KMS-11 (cell line): ENCODE data around the gene RELN.

ENCODE experiments used
- H2AFZ ChIP-seq: fragments of 200-600 bp; sonication (generic); 2 replicates; pipeline ENCODE4 v1.6.1; 2016; ENCODE audit warnings: antibody characterized with exemption, mixed run types, low read depth
- H3K27ac ChIP-seq: fragments of 200-600 bp; sonication (generic); 2 replicates; pipeline ENCODE4 v1.6.1; 2016; ENCODE audit warnings: mild to moderate bottlenecking, mixed run types
- H3K27me3 ChIP-seq: fragments of 200-600 bp; sonication (generic); 2 replicates; pipeline ENCODE4 v1.6.1; 2017; ENCODE audit warnings: mild to moderate bottlenecking, low read depth, mixed run types, moderate library complexity; ENCODE audit not compliant: insufficient read depth
- H3K36me3 ChIP-seq: fragments of 200-600 bp; sonication (generic); 2 replicates; pipeline ENCODE4 v1.6.1; 2017; ENCODE audit warnings: mild to moderate bottlenecking, mixed run types; ENCODE audit not compliant: insufficient read depth
- H3K4me1 ChIP-seq: fragments of 200-600 bp; sonication (generic); 2 replicates; pipeline ENCODE4 v1.6.1; 2016; ENCODE audit warnings: mild to moderate bottlenecking, low read depth, mixed run types; ENCODE audit not compliant: poor library complexity, severe bottlenecking
- H3K4me2 ChIP-seq: fragments of 200-600 bp; sonication (generic); 2 replicates; pipeline ENCODE4 v1.7.0; 2016; ENCODE audit warnings: mild to moderate bottlenecking, mixed run types
- H3K4me3 ChIP-seq: fragments of 200-600 bp; sonication (generic); IDR thresholded peaks from 2 replicates; pipeline ENCODE4 v1.6.1; 2017; ENCODE audit warnings: low read depth, low read length, mixed read lengths; ENCODE audit not compliant: insufficient read depth
- H3K79me2 ChIP-seq: fragments of 200-600 bp; sonication (generic); 2 replicates; pipeline ENCODE4 v1.6.1; 2016; ENCODE audit warnings: low read depth, mixed run types; ENCODE audit not compliant: insufficient read depth
- H3K9ac ChIP-seq: fragments of 200-600 bp; sonication (generic); 2 replicates; pipeline ENCODE4 v1.6.1; 2016; ENCODE audit warnings: mild to moderate bottlenecking, mixed run types
- H4K20me1 ChIP-seq: fragments of 200-600 bp; sonication (generic); 2 replicates; pipeline ENCODE4 v1.6.1; 2016; ENCODE audit warnings: mild to moderate bottlenecking, mixed run types; ENCODE audit not compliant: insufficient read depth
- CTCF ChIP-seq: fragments of 200-600 bp; sonication (generic); conservative IDR thresholded peaks from 2 replicates; pipeline ENCODE4 v1.6.1; 2017; ENCODE audit warnings: low read depth, mild to moderate bottlenecking, antibody characterized with exemption, low read length, moderate library complexity, mixed read lengths

The RELN gene

GRCh38 chr7:103532955-103533354, 456.5 kb downstream of the RELN start:
- no peaks in the 10 kb centered on the region for H3K27me3 ChIP-seq
- no peak for TF ChIP-seq CTCF
- no peak overlapping the region for H3K4me2 ChIP-seq
- H3K27ac ChIP-seq = no peak overlapping the region
- H3K4me3 ChIP-seq = no peak overlapping the region
- H2AFZ ChIP-seq = no peak overlapping the region
- H3K36me3 ChIP-seq = no peaks in the 10 kb centered on the region
- no peak overlapping the region for H3K9ac ChIP-seq
- no peaks in the 10 kb centered on the region for H3K79me2 ChIP-seq
- H3K4me1 ChIP-seq = no peaks in the 10 kb centered on the region
- no peaks in the 10 kb centered on the region for H4K20me1 ChIP-seq

GRCh38 chr7:103528152-103528551, 461.3 kb downstream of the RELN start:
- H4K20me1 ChIP-seq = no peaks in the 10 kb centered on the region
- no peaks in the 10 kb centered on the region for H3K79me2 ChIP-seq
- no peak for TF ChIP-seq CTCF
- H3K4me3 ChIP-seq = no peak overlapping the region
- no peaks in the 10 kb centered on the region for H3K36me3 ChIP-seq
- H3K27ac ChIP-seq = no peak overlapping the region
- no peak overlapping the region for H2AFZ ChIP-seq
- no peak overlapping the region for H3K4me2 ChIP-seq
- H3K9ac ChIP-seq = no peak overlapping the region
- no peaks in the 10 kb centered on the region for H3K4me1 ChIP-seq
- H3K27me3 ChIP-seq = no peaks in the 10 kb centered on the region

GRCh38 chr7:103525937-103526336, 463.5 kb downstream of the RELN start:
- Histone ChIP-seq H3K4me2 (no peak overlapping the region), H4K20me1 (no peaks in the 10 kb centered on the region), H3K4me1 (no peaks in the 10 kb centered on the region), H3K9ac (no peak overlapping the region), H3K27ac (no peak overlapping the region), H2AFZ (no peak overlapping the region), H3K27me3 (no peaks in the 10 kb centered on the region), H3K36me3 (no peaks in the 10 kb centered on the region), H3K79me2 (no peaks in the 10 kb centered on the region), H3K4me3 (no peak overlapping the region)
- no peak for TF ChIP-seq CTCF

- H3K4me2 ChIP-seq = no peak overlapping the region
- H3K79me2 ChIP-seq = no peaks in the 10 kb centered on the region
- no peak overlapping the region for H3K9ac ChIP-seq
- peak overlapping the region; percentile 39; the same call in 1 of the 2 replicates for H2AFZ ChIP-seq
- H3K4me1 ChIP-seq = no peaks in the 10 kb centered on the region
- no peak overlapping the region for H3K4me3 ChIP-seq
- H3K27ac ChIP-seq = no peak overlapping the region
- H4K20me1 ChIP-seq = no peaks in the 10 kb centered on the region
- no peaks in the 10 kb centered on the region for H3K27me3 ChIP-seq
- H3K36me3 ChIP-seq = no peaks in the 10 kb centered on the region
- peak; percentile 80 for TF ChIP-seq CTCF
Measured at GRCh38 chr7:103524042-103524907, 465.2 kb downstream of the RELN start.
